ENCODE data around the gene NDUFA13.
A peak's percentile ranks its signal among the peaks of the same experiment; 100 is the strongest.

Gene NDUFA13

GRCh38 chr19:19534556-19535265, 18.7 kb downstream of the NDUFA13 start:
- no peak for DNase-seq

GRCh38 chr19:19535311-19536191, 19.5 kb downstream of the NDUFA13 start:
- DNase-seq = no peak

DNA sequence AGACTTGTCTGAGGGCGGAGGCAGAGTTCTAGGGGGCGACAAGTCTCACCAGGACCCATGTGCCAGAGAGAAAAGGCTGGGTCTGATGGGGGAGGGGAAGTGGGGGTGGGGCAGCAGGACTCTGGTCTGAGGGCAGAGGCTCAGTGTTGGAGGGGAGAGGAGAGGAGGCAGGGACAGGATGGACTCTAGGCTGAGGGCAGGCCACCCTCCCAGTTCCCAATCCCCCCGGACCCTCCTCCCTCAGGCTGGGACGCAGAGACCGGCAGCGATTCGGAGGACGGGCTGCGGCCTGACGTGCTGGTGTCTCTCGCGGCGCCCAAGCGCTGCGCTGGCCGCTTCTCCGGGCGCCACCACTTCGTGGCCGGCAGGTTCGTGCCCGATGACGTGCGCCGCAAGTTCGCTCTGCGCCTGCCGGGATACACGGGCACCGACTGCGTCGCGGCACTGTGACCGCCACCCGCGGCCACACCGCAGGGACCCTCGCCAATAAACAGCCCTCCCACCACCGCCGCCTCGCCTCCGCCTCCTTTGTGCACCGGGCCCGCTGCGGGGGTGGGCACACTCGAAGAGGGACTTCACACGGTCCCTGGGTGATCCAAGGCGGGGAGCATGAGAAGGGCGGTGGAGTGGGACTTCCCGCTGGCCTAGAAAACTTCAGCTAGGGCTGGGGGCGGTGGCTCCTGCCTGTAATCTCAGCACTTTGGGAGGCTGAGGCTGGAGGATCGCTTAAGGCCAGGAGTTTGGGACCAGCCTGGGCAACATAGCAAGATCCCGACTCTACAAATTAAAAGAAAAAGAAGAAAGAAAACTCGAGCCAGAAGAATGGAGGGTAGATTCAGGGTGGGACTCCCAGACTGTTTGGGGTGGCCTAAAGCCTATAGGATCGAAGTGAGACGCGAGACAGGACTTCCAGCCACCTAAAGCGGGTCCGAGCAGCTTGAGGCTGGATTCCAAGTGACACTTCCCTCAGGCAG, 21.3 kb downstream of the NDUFA13 start:
- DNase-seq = peak; percentile 47

DNA sequence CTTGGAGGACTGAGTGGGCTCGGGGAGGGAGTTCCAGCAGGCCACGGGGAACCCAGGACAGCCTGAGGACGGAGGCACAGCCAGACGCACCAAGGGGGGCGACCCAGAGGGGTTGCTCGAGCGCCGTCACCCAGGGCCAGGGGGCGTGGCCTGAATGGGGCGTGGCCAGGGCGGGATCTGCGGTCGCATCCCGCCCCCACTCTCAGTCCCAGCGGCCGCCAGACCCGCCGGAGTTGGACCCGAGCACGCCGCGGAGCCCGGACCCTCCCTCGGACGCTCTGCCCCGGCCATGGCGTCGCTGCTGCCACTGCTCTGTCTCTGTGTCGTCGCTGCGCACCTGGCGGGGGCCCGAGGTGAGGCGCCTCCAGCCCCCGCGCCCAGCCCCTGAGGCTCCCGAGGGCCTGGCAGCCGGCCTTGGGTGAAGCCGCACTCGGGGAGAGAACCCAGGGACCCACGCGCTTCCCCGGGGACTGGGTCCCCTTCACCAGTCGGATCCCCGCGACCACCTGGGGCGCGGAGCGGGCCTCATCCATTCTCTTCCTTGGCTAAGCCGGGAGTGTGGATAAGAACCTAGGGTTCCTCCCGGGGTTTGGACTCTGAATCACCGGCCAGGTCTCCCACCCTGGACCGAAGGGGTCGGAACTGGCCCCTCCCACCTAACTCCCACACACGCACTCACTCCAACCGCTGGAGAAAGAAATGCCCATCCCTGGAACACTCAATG, 22.2 kb downstream of the NDUFA13 start, which contains the start of gene CILP2:
CILP2 (plus strand) TSS at position 205 of the 724 bp plus-strand sequence; CDS start at position 290, 85 bp downstream.
- peak; percentile 77 for DNase-seq

DNA sequence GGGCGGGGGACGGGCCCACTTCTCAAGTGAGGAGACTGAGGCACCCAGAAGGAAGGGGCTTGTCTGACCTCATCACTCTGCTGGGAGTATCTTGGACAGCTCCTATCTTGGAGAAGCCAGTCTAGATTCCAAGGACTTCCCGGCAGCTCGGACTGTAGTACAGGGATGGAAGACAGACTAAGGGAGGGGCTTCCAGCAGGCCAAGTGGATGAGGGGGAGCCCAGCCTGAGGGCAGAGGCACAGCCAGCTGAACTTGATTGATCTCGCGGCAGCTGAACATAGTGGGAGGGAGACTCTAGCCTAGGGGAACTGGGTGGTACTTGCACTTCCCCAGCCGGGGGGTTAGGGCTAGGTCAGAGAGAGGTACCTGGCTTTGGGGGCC, 22.8 kb downstream of the NDUFA13 start:
- DNase-seq = peak; percentile 43

GRCh38 chr19:19539698-19540063, 23.7 kb downstream of the NDUFA13 start:
- no peak for DNase-seq

- peak; percentile 74 for DNase-seq
These were observed 24.2 kb downstream of the NDUFA13 start for GRCh38 chr19:19540064-19540714.

DNA sequence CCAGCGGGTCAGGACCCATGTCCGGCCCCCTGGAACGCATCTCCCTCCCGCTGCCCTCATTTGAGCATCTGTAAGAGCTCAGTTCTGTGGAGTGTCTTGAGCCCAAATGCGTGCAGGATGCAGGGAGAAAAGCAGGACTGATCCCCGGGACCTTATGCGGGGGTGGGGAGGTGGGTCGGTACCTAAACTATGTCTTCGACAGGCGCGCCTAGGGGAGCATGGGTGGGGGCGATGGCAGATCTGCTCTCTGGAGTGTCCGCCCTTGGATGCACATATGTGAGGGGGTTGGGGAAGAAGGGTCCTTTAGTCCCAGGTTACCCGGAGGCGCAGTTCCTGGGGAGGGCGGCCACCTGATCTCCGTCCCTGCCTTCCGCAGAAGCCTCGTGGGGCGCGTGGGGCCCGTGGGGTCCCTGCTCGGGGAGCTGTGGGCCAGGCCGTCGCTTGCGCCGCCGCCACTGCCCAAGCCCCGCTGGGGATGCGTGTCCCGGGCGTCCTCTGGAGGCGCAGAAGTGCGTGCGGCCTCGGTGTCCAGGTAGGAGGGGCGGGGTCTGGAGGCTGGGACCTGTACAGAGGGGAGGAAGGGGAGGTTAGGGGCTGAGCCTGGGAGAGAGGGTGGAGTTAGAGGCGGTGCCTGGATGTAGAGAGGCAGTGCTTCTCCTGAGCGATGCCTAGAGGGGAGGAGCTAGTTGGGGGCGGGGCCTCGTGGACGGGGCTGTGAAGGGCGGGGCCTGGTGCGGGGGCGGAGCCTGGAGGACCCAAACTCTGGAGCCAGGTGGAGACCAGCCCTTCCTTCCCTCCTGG, 24.9 kb downstream of the NDUFA13 start:
- peak; percentile 36 for DNase-seq

GRCh38 chr19:19541616-19542015, 25.6 kb downstream of the NDUFA13 start:
- DNase-seq = no peak

- DNase-seq = no peak
These were observed 26.5 kb downstream of the NDUFA13 start for GRCh38 chr19:19542507-19542906.

DNA sequence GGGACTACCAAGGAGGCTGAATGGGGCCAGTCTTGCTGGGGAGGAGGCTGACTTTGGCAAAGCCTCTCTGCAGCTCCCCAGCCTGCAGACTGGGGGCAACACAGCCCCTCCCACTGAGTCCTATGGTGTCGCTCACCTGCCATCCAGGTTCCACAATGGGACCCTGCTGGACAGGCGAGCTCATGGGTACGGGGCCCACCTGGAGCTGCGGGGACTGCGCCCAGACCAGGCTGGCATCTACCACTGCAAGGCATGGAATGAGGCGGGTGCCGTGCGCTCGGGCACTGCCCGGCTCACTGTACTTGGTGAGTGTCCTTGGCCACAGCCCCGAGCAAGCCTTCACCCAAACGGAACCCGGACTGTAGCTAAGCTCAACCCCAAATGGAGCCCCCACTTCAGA, 27.1 kb downstream of the NDUFA13 start:
- no peak for DNase-seq

- DNase-seq = no peak
These were observed 27.6 kb downstream of the NDUFA13 start for GRCh38 chr19:19543640-19544039.

- no peak for DNase-seq
These were observed 28.4 kb downstream of the NDUFA13 start for GRCh38 chr19:19544257-19544953.

- DNase-seq = no peak
These were observed 29.0 kb downstream of the NDUFA13 start for GRCh38 chr19:19544954-19545591.

GRCh38 chr19:19545707-19546106, 29.7 kb downstream of the NDUFA13 start:
- DNase-seq = no peak

GRCh38 chr19:19546751-19547162, 30.7 kb downstream of the NDUFA13 start:
- no peak for DNase-seq

GRCh38 chr19:19547674-19548336, 31.8 kb downstream of the NDUFA13 start:
- DNase-seq = no peak

- no peak for DNase-seq
These were observed 33.1 kb downstream of the NDUFA13 start for GRCh38 chr19:19548915-19549759.

All from retina (tissue), 1 donor.